CD4-positive, alpha-beta T cell treated with Interleukin-6 for 4 hours (primary cell): ENCODE measurements around the gene NKX3-2.

ENCODE experiments used
- DNase-seq: peaks from one replicate; pipeline ENCODE4 v3.0.0-alpha.2; 2020; ENCODE audit warnings: mixed read lengths

The NKX3-2 gene

GRCh38 chr4:13544606-13545393 is 492 bp upstream of the NKX3-2 start:
- DNase-seq = peak; percentile 35

- no peak for DNase-seq
Observed at GRCh38 chr4:13543032-13543838, 1.1 kb downstream of the NKX3-2 start.

- DNase-seq = no peak
Observed at GRCh38 chr4:13542577-13543031, 1.7 kb downstream of the NKX3-2 start.

- DNase-seq = peak; percentile 37
Observed at GRCh38 chr4:13541720-13542576, 2.4 kb downstream of the NKX3-2 start.

- DNase-seq = no peak
Observed at GRCh38 chr4:13541176-13541604, 3.1 kb downstream of the NKX3-2 start.

- DNase-seq = no peak
Observed at GRCh38 chr4:13540446-13541175, 3.7 kb downstream of the NKX3-2 start.

GRCh38 chr4:13539619-13540445 is 4.5 kb downstream of the NKX3-2 start:
- DNase-seq = no peak

- DNase-seq = no peak
Observed at GRCh38 chr4:13539047-13539618, 5.2 kb downstream of the NKX3-2 start.

- no peak for DNase-seq
Observed at GRCh38 chr4:13538427-13538973, 5.8 kb downstream of the NKX3-2 start.

GRCh38 chr4:13537832-13538177 is 6.5 kb downstream of the NKX3-2 start:
- no peak for DNase-seq

- DNase-seq = no peak
Observed at GRCh38 chr4:13537011-13537831, 7.1 kb downstream of the NKX3-2 start.

- no peak for DNase-seq
Observed at GRCh38 chr4:13536607-13537006, 7.7 kb downstream of the NKX3-2 start.

- no peak for DNase-seq
Observed at GRCh38 chr4:13535708-13536361, 8.5 kb downstream of the NKX3-2 start.

GRCh38 chr4:13535118-13535517 is 9.2 kb downstream of the NKX3-2 start:
- no peak for DNase-seq

GRCh38 chr4:13534344-13535063 is 9.8 kb downstream of the NKX3-2 start:
- no peak for DNase-seq

GRCh38 chr4:13533670-13534343 is 10.5 kb downstream of the NKX3-2 start:
- DNase-seq = no peak

- no peak for DNase-seq
Observed at GRCh38 chr4:13531625-13531998, 12.7 kb downstream of the NKX3-2 start.
